Transverse colon (tissue), 3 donors: ENCODE results near the gene COX6B1.

Source experiments
- CTCF ChIP-seq, 5 experiments: fragments of 200-600 bp in 3 of 5; fragments of 450-650 bp in 2 of 5; sonication (generic) in 3 of 5; IDR thresholded peaks; 1 replicate in 2 of 5; 2 replicates in 3 of 5; pipeline ENCODE4 v1.5.1; 2016 to 2017; ENCODE audit warnings: antibody characterized with exemption in 5 of 5, inconsistent platforms in 3 of 5, mild to moderate bottlenecking in 2 of 5, moderate library complexity in 1 of 5
- POLR2A ChIP-seq: fragments of 450-650 bp; IDR thresholded peaks from one replicate; pipeline ENCODE4 v1.6.1; 2016; ENCODE audit warnings: antibody characterized with exemption, mild to moderate bottlenecking, moderate library complexity

- TF ChIP-seq CTCF (IDR thresholded peaks at IDR 0.05) (no peak), POLR2A (no peak)
Measured at GRCh38 chr19:35609851-35610353, 38.2 kb upstream of the COX6B1 start.
